GM21528 (cell line): ENCODE measurements around the gene NRXN2.
"Not testable (repeated sequence)": the region's sequence is repeated elsewhere in the genome, so short reads cannot be mapped to it uniquely, and the experiment has no call there.

Experiments used
- ATAC-seq: cut with Tn5 transposase; IDR thresholded peaks from one replicate; pipeline ENCODE4 v1.9.1; 2021; ENCODE audit warnings: mild to moderate bottlenecking, moderate library complexity; ENCODE audit not compliant: unreplicated experiment, low FRiP score

NRXN2 gene

GRCh38 chr11:64577202-64577601 is 145.8 kb downstream of the NRXN2 start:
- ATAC-seq, result no peak

GRCh38 chr11:64572143-64572542 is 150.9 kb downstream of the NRXN2 start:
- no peak for ATAC-seq

GRCh38 chr11:64571410-64572091 is 151.4 kb downstream of the NRXN2 start:
- no peak for ATAC-seq

- ATAC-seq, result no peak
Measured at GRCh38 chr11:64571050-64571409, 152.0 kb downstream of the NRXN2 start.

GRCh38 chr11:64570341-64570740 is 152.7 kb downstream of the NRXN2 start:
- no peak for ATAC-seq

- no peak for ATAC-seq
Measured at GRCh38 chr11:64569300-64569970, 153.6 kb downstream of the NRXN2 start.

GRCh38 chr11:64568584-64569140 is 154.3 kb downstream of the NRXN2 start:
- ATAC-seq, result no peak

- no peak for ATAC-seq
Measured at GRCh38 chr11:64568041-64568571, 154.9 kb downstream of the NRXN2 start.

- no peak for ATAC-seq
Measured at GRCh38 chr11:64566915-64567891, 155.8 kb downstream of the NRXN2 start.

GRCh38 chr11:64566042-64566914 is 156.7 kb downstream of the NRXN2 start:
- no peak for ATAC-seq

GRCh38 chr11:64564947-64565889 is 157.8 kb downstream of the NRXN2 start:
- no peak for ATAC-seq

- no peak for ATAC-seq
Measured at GRCh38 chr11:64564419-64564818, 158.6 kb downstream of the NRXN2 start.

GRCh38 chr11:64563966-64564365 is 159.0 kb downstream of the NRXN2 start:
- ATAC-seq, result no peak

- no peak for ATAC-seq
Measured at GRCh38 chr11:64562723-64563351, 160.2 kb downstream of the NRXN2 start.

- no peak for ATAC-seq
Measured at GRCh38 chr11:64561984-64562722, 160.8 kb downstream of the NRXN2 start.

GRCh38 chr11:64561429-64561828 is 161.6 kb downstream of the NRXN2 start:
- ATAC-seq, result not testable (repeated sequence)

GRCh38 chr11:64560941-64561340 is 162.1 kb downstream of the NRXN2 start:
- ATAC-seq, result no peak
